HG03520 (cell line): ENCODE measurements around the gene RNF214.
A peak's percentile ranks its signal among the peaks of the same experiment; 100 is the strongest.
"Not testable (repeated sequence)": the region's sequence is repeated elsewhere in the genome, so short reads cannot be mapped to it uniquely, and the experiment has no call there.

ENCODE experiments used
- ATAC-seq: cut with Tn5 transposase; IDR thresholded peaks from one replicate; pipeline ENCODE4 v1.9.1; 2021; ENCODE audit warnings: mild to moderate bottlenecking, moderate library complexity; ENCODE audit not compliant: unreplicated experiment

RNF214 gene

GRCh38 chr11:117313091-117313490 is 80.6 kb downstream of the RNF214 start:
- ATAC-seq: no peak

DNA sequence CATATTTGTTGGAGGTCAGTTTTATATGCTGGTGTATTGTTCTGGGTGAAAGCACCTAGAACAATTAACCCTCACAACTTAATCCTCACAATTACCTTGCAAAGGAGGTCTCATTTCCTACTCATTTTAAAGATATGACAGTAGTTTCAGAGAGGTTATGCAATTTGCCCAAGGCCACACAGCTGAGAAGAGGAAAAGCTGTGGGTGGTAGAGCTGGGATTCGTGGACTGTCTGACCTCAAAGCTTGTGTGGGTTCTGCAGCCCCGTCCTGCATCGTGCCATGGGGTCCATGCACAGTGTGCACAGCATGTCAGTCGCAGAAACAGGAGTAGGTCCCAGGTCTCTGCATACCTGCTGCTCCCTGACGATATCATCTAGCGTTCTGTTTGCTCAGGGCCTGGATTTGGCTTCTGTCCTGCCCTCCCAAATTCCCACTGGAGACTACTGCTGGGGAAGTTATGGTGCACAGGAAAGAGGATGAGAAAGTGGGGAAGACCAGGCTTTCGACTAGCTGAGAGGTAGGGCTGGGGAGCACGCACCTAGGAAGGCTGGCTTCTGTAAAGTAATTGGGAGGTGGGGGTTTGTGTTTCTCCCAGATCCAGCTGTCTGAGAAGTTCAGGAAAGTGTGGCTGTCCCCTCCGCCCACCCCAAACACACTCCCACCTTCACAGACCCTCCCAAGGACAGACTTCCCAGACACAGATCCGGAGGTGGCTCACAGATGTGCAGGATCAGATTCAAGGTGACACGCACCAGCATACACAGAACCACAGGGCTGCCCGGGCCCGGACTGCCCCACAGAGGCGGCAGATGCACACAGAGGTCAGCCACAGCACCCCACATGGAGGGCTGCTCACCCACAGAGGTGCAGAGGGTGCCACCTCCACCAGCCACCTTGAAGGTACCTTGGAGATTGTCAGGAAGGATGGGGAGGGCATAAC is 81.6 kb downstream of the RNF214 start:
- ATAC-seq: no peak

DNA sequence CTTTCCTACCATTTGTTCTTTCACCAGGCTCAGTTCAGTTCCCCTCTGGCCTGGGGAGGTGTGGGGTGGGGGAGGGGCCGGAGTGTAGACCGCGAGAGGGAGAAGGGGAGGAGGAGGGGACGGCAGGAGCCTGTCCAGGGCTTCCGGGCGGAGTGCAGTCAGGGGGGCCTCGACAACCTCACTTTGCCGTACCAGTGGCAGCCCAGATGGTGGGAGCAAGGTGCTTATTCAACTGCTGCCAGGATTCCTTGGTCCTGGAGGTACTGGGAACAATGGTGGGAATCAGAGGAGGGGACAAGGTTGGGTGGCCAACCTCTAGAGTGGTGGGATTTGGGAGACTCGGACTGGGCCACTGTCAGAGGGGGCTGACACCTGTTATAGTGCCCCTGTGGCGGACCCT is 82.4 kb downstream of the RNF214 start:
- no peak for ATAC-seq

GRCh38 chr11:117315285-117316196 is 83.1 kb downstream of the RNF214 start:
- no peak for ATAC-seq

DNA sequence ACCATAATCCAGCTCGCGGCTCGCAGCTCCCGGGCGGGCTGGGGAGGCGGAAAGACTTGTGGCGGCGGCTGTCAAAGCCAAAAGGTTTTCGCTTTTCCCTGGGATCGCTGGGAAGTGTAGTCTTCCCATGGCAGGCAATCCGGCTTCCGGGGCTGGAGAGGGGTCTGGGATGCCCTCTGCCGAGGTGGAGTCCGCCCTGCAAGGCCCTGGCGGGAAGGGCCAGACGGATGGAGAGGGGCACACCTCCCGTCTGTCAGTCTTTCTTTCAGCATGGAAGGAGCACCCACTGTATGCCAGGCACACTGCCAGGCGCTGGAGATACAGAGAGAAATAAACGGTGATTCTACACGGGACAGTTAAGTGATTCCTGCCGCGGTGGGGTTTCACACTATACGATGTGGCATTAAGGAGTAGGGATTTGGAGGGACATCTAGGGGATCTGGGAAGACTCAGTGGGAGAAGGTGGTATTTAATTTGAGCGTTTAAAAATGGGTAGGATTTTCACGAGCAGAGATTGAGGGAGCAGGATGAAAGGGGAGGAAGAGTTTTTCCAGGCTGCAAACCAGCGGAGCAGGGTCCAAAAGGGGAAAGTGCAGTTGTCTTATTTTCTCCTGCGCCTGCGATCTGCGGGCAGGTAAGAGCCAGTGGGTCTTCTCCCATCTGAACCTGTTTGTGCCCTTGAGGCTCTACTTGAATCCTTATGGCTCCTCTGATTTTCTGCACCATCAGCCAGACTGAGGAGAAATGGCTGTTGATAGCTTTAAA is 83.9 kb downstream of the RNF214 start, which contains the start of gene BACE1:
Gene BACE1, minus strand, starts transcription at position 60 of the 765 bp plus-strand sequence. CDS start 461 bp downstream, outside the sequence.
- ATAC-seq: no peak

DNA sequence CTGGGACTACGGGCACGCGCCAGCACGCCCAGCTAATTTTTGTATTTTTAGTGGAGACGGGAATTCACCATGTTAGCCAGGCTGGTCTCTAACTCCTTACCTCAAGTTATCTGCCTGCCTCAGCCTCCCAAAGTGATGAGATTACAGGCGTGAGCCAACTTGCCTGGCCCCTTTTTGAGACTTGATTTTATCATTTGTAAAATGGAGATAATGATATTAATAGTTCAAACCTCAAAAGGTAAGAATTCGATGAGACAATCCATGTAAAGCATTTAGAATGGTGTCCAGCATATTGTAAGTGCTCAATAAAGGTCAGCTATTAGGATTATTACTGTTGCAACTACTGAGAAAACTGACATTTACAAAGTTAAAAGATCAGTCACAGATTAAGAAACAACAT is 86.3 kb downstream of the RNF214 start:
- no peak for ATAC-seq

DNA sequence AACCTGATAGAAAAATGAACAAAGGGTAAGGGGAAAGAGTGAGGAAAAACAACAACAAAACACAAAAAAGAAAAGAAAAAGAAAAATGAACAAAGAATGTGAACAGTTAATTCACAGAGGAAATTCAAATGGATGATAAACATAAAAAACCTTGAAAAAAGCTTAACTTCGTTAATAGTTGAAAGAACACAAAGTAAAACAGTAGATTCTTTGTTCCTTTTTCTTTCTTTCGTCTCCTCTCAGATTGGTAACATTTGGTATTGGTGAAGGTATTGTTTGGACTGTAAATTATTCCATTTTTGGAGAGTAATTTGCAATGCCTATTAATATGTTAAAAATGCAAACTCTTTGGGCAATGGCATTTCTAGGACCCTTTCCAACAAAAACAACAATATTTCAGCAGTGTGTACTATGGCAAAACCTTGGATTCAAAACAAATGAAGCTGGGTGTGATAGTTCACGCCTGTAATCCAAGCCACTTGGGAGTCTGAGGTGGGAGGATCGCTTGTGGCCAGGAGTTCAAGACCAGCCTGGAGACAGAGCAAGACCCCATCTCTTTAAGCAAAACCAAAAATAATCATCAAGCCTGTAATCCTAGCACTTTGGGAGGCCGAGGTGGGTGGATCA is 86.9 kb downstream of the RNF214 start:
- ATAC-seq: no peak

GRCh38 chr11:117327255-117327566 is 94.7 kb downstream of the RNF214 start:
- not testable (repeated sequence) for ATAC-seq

DNA sequence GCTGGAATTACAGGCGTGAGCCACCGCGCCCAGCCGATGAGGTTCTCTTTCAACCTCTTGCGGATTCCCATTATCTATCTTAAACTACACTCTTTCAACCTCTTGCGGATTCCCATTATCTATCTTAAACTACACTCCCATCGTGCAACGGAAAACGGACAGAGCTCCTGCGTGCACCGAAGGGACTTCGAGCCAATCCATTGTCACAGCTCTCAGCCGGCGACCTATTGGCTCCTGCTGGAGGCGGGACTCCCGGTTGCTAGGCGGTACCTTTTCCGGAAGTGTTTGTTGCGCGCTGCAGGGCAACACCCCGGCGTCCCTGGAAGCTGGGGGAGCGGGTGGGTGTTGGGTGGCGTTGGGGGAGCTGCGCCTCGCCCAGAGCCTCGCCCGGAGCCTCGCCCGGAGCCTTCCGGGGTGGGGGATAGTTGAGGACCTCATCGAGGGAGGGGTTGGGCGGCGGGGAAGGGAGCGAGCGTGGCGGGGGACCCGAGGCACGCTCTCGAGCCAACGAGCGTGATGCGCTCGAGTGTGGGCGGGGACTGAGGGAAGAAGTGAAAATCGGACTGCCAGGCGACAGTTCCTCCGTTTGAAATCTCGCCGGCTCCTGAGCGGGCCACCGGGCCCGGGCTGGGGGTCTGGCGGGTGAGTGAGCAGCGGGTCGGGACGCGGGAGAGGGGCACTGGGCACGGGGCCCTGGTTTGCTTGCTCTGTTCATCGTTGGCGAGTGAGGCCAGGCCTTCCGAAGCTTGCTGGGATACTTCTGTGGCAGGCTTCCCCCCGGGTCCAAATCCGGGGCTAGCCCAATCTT is 95.3 kb downstream of the RNF214 start, which contains the start of gene CEP164:
Gene CEP164, plus strand, starts transcription at position 288 of the 808 bp plus-strand sequence. CDS start 10,733 bp downstream, outside the sequence.
- ATAC-seq: peak; percentile 89

DNA sequence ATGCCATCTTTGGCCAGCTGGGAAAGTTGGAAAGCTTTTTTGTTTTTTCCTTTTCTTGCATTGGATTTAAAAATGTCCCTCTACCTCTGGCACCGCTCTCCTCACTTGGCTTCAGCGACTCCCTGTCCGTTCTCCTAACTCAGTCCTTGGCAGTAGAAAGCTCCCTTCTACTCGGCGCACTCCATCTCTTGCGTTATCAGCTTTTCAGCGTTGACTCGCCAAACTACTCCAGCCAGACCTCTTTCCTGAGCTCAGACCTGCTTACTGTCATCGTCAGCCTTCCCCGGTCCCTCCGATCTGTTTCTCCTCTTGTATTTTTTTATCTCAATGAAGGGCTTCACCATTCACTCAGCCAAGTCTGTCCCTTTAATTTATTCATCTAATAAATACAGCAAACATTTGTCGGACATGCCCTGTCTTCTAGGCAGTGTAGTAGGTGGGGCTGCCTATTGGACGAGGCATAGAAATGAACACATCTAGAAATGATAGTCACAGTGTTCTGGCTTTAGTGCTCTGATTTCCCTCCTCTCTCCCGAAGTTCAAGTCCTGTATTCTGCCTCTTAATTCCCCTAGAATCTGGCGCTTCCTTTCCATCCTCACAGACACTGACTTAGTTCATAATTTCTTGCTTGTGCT is 96.0 kb downstream of the RNF214 start:
- no peak for ATAC-seq

- no peak for ATAC-seq
Measured at GRCh38 chr11:117332843-117333242, 100.4 kb downstream of the RNF214 start.

GRCh38 chr11:117333917-117334316 is 101.4 kb downstream of the RNF214 start:
- ATAC-seq: no peak

DNA sequence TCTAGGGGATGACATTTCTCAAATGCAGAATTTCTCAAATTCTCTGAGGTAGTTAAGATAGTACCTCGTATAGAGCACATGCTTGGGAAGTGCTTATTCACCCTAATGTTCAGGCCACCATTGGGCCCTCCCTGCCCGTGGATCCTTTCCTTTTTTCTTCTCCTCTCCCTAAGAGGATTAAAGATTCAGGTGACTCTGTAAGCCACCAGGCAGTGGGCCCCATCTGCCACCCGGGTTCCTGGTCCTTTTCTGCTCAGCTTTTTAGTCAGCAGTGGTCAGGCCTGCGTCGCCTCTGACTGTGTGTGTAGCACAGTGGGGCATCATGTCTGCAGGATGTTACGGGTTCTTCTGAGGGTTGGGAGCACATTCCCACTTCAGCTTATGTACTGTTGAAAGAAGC is 102.4 kb downstream of the RNF214 start:
- ATAC-seq: no peak

DNA sequence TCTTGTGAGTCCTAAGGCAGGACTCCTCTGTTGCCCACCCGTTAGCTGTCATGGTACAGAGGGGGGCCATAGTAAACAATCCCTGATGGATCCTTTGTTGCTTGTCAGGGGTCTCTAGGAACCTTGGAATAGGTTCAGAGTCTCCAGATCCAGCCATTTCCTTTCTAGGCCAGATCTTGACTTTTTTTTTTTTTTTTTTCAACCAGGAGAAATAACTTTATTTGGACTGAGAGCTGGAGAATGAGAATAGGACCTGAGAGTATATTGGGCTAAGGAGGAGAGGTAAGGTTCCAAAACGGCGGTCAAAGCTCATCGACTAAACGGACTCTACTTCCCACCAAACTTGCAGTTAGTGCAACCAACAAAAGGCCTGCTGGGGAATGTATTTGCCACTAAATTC is 102.9 kb downstream of the RNF214 start:
- ATAC-seq: no peak
